GM18517 (cell line): ENCODE data around the gene PCGF5.
"Not testable (repeated sequence)": the region's sequence is repeated elsewhere in the genome, so short reads cannot be mapped to it uniquely, and the experiment has no call there.

ENCODE experiments used
- ATAC-seq: cut with Tn5 transposase; IDR thresholded peaks from one replicate; pipeline ENCODE4 v1.9.1; 2021; ENCODE audit warnings: mild to moderate bottlenecking, moderate library complexity; ENCODE audit not compliant: unreplicated experiment

PCGF5 gene

GRCh38 chr10:91319336-91319735, 98.9 kb downstream of the PCGF5 start:
- no peak for ATAC-seq

- not testable (repeated sequence) for ATAC-seq
These were observed 102.9 kb downstream of the PCGF5 start for GRCh38 chr10:91323293-91323905.

- ATAC-seq = no peak
These were observed 108.0 kb downstream of the PCGF5 start for GRCh38 chr10:91328320-91328984.
